ENCODE data around the gene YIPF5. TPM values are rescaled to one million over a fixed set of nuclear protein-coding genes. Genes with fewer than 3 reads are reported as not detected.

Gene YIPF5
- total and polyA plus RNA-seq, 2 donors (not counting 3 experiments of a cell fraction or from before 2014, with no cell fraction given), result 73.7 to 78.7 TPM

- H3K27ac ChIP-seq (ENCODE audit: insufficient read depth, low read depth, low read length), result no peak overlapping the region
- no peaks in the 10 kb centered on the region for H4K20me1 ChIP-seq (replicated peaks; ENCODE audit: control insufficient read depth, extremely low read depth, insufficient read depth, low read length)
- POLR2A ChIA-PET, result no interaction called here
- dilution Hi-C loops (cut with MboI; ENCODE audit: extremely low pct_ligation_motif_present, low sequenced_read_pairs) (no loop called here), intact Hi-C loops (cut with micrococcal nuclease) (loop anchor here (10.0 kb wide), 2 partner anchors 547 to 1217 kb away; no protein-coding TSS in a partner anchor)
- FAIRE-seq (no peak), DNase-seq (ENCODE audit: low read depth, low spot score) (no peak)
- no peaks in the 10 kb centered on the region for H3K36me3 ChIP-seq (ENCODE audit: control insufficient read depth in 2 of 2, extremely low read depth in 1 of 2, insufficient read depth in 2 of 2, low read length in 2 of 2)
- no peaks in the 10 kb centered on the region for H3K9me3 ChIP-seq (replicated peaks; ENCODE audit: control insufficient read depth, insufficient read depth, low read length)
- CTCF ChIA-PET, result interaction anchor here (0.8 to 4.4 kb wide), 22 partner anchors 9 to 1428 kb away, joined by 3 to 32 read pairs (median 6); partner anchors contain the start of genes KCTD16 and YIPF5
- BruUV-seq (replicated peaks), result no TSS peak
- H3K9ac ChIP-seq (replicated peaks; ENCODE audit: extremely low read depth, insufficient read depth, low read length), result no peak overlapping the region
- H3K27me3 ChIP-seq (ENCODE audit: control insufficient read depth in 2 of 2, insufficient read depth in 2 of 2, low read length in 2 of 2), result no peaks in the 10 kb centered on the region
- H3K4me3 ChIP-seq (replicated peaks in 1 of 3; ENCODE audit: insufficient read depth in 1 of 3, low read depth in 1 of 3, low read length in 3 of 3), result no peak overlapping the region
- peaks cover 25% of the 10 kb centered on the region for H3K4me1 ChIP-seq (ENCODE audit: control insufficient read depth, extremely low read depth, insufficient read depth, low read length)
- H2AFZ ChIP-seq (ENCODE audit: low read depth, low read length), result no peak overlapping the region
- TF ChIP-seq POLR2AphosphoS5 (IDR thresholded peaks at IDR 0.05; ENCODE audit: insufficient read depth, low read depth, low read length) (no peak), JUN (IDR thresholded peaks at IDR 0.05; ENCODE audit: borderline replicate concordance, insufficient read depth, insufficient read length, low read depth) (no peak), FOS (IDR thresholded peaks at IDR 0.05; ENCODE audit: borderline replicate concordance, insufficient read depth, low read length) (no peak), CTCF (IDR thresholded peaks at IDR 0.05; ENCODE audit: extremely low read depth in 1 of 2, insufficient read depth in 1 of 2, low read depth in 1 of 2, low read length in 2 of 2) (no peak), MYC (IDR thresholded peaks at IDR 0.05; ENCODE audit: low read depth, low read length) (no peak), MAX (IDR thresholded peaks at IDR 0.05; ENCODE audit: insufficient read depth, insufficient read length) (no peak), EZH2 (IDR thresholded peaks at IDR 0.05; ENCODE audit: borderline replicate concordance, low read depth, low read length, severe bottlenecking) (no peak), POLR2A (IDR thresholded peaks at IDR 0.05; ENCODE audit: low read depth, low read length) (no peak), GATA2 (IDR thresholded peaks at IDR 0.05; ENCODE audit: insufficient read depth, insufficient read length, low read depth, low read length) (no peak)
- H3K9me1 ChIP-seq (replicated peaks; ENCODE audit: control insufficient read depth, extremely low read depth, insufficient read depth, low read length), result no peaks in the 10 kb centered on the region
- H3K4me2 ChIP-seq (ENCODE audit: insufficient read depth, low read length), result no peak overlapping the region
- no peaks in the 10 kb centered on the region for H3K79me2 ChIP-seq (ENCODE audit: control insufficient read depth, insufficient read depth, low read length)
Observed at GRCh38 chr5:144141585-144141984, 28.9 kb downstream of the YIPF5 start.
